Fibroblast of mammary gland (primary cell): ENCODE data around the gene SAT1.
A peak's percentile ranks its signal among the peaks of the same experiment; 100 is the strongest.

Source experiments
- DNase-seq: peaks from one replicate; pipeline ENCODE4 v3.0.0-alpha.2; 2010; ENCODE audit warnings: low read depth
- H3K4me3 ChIP-seq: 2 replicates; pipeline ENCODE4 v1.5.1; 2011; ENCODE audit warnings: low read depth, mild to moderate bottlenecking, low read length, moderate library complexity; ENCODE audit not compliant: control insufficient read depth
- TF ChIP-seq, protein P1 (sequence below): conservative IDR thresholded peaks from 2 replicates; pipeline ENCODE4 v1.5.1; 2011; ENCODE audit warnings: low read depth, low read length, inconsistent platforms; ENCODE audit not compliant: control insufficient read depth, insufficient read depth

SAT1 gene

DNA sequence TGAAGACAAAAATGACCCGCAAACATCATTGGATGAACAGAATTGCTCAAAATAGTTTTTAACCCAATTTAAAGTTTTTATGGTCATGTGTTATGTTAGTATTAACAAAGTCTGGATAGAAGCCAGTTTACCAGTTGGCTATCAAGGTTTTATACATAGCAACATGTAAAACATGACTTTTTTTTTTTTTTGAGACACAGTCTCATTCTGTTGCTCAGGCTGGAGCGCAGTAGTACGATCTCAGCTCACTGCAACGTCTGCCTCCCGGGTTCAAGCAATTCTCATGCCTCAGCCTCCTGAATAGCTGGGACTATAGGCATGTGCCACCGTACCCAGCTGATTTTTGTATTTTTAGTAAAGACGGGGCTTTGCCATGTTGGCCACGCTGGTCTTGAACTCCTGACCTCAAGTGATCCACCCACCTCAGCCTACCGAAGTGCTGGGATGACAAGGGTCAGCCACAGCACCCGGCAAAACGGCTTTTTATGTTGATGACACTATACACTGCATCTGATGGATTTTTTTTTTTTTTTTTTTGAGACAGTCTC lies 3.4 kb downstream of the SAT1 start:
- DNase-seq = peak; percentile 49
- TF ChIP-seq, protein P1, sequence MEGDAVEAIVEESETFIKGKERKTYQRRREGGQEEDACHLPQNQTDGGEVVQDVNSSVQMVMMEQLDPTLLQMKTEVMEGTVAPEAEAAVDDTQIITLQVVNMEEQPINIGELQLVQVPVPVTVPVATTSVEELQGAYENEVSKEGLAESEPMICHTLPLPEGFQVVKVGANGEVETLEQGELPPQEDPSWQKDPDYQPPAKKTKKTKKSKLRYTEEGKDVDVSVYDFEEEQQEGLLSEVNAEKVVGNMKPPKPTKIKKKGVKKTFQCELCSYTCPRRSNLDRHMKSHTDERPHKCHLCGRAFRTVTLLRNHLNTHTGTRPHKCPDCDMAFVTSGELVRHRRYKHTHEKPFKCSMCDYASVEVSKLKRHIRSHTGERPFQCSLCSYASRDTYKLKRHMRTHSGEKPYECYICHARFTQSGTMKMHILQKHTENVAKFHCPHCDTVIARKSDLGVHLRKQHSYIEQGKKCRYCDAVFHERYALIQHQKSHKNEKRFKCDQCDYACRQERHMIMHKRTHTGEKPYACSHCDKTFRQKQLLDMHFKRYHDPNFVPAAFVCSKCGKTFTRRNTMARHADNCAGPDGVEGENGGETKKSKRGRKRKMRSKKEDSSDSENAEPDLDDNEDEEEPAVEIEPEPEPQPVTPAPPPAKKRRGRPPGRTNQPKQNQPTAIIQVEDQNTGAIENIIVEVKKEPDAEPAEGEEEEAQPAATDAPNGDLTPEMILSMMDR = no peak
- H3K4me3 ChIP-seq = no peak overlapping the region

DNA sequence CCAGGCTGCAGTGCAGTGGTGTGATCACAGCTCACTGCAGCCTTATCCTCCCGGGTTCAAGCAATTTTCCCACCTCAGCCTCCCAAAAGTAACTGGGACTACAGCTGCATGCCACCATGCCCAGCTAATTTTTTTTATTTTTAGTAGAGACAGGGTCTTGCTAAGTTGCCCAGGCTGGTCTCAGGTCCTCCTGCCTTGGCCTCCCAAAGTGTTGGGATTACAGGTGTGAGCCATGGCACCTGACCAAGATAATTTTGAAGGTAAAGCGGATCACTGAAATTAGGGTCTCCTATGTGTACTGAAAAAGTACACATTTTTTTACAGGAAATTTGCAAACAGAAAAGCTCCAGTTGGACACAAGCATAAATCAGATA lies 4.8 kb downstream of the SAT1 start:
- no peak overlapping the region for H3K4me3 ChIP-seq
- TF ChIP-seq, protein P1 = no peak
- no peak for DNase-seq

DNA sequence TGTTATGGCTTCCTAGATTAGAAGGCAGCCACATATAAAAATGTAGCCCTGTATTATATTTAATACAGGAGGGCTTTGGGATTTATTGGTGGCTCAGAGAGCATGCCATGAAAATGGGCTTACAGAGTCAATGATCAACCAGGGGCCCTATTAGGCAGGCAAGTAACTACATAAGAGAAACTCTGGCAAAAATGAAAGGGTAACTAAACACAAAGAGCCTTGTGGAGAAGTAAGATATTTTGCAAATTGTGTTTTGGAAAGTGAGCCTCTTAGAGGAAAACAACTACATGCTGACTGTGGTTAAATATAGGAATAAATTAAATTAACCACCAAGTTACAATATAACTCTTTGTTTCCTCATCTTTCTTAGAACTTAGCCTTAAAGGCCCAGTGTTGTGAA lies 5.5 kb downstream of the SAT1 start:
- no peak overlapping the region for H3K4me3 ChIP-seq
- no peak for DNase-seq
- TF ChIP-seq, protein P1 = no peak

DNA sequence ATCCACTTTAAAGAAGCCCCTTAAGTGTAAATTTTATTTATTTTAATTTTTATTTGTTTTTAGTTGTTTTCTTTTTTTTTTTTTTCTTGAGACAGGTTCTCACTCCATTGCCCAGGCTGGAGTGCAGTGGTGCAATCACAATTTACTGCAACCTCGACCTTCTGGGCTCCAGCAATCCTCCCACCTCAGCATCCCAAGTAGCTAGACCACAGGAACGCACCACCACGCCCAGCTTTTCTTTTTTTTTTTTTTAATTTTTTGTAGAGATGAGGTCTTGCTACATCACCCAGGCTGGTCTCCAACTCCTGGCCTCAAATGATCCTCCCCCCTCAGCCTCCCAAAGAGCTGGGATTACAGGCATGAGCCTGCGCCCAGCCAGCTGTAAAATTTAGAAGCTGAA lies 6.0 kb downstream of the SAT1 start:
- no peak overlapping the region for H3K4me3 ChIP-seq
- TF ChIP-seq, protein P1 = no peak
- peak; percentile 42 for DNase-seq

DNA sequence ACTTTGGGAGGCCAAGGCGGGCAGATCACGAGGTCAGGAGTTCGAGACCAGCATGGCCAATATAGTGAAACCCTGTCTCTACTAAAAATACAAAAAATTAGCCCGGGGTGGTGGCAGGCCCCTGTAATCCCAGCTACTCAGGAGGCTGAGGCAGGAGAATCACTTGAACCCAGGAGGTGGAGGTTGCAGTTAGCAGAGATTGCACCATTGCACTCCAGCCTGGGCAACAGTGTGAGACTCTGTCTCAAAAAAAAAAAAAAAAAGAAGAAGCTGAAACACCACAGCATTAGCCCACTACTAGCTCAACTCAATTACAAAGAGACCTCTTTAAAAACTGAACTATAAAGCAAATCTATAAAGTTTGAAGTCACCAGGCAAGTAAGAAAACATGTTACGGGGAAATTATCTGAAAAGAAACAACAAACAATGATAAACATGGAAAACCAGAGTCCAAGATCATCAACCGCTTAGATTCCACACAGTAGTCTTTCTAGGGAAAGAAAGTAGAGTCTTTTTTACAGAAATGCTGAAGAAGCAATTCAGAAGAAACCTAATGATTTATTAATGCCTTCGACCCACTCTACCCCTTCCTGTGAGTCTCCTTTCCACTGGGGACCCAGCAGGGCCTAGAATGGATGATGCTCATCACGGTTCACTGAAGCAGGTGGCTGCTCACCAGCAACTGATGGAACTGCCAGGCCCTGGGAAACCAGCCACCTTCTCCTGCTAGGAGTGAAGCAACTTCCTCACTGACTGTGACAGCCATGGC lies 6.6 kb downstream of the SAT1 start:
- no peak overlapping the region for H3K4me3 ChIP-seq
- TF ChIP-seq, protein P1 = no peak
- no peak for DNase-seq

DNA sequence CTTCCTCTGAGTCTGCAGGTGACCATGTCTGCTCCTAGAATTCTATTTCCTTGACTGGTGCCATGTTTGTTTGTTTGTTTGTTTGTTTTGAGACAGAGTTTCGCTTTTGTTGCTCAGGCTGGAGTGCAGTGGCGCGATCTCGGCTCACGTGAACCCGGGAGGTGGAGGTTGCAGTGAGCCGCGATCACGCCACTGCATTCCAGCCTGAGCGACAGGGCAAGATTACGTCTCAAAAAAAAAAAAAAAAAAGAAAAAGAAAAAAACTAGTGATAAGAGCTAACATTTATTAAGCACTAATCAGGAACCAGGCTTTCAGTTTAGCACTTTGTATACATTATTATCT lies 7.2 kb downstream of the SAT1 start:
- TF ChIP-seq, protein P1 = no peak
- no peak overlapping the region for H3K4me3 ChIP-seq
- DNase-seq = no peak
